HEK293 (cell line): ENCODE results near the gene AGPAT4.

Experiments used
- CTCF ChIA-PET: fragments of 350-600 bp; formaldehyde crosslinking; extraction: SDS; loops from one replicate; lab custom pipeline; 2021; ENCODE audit warnings: antibody characterized with exemption; lab: Yijun Ruan, JAX
- POLR2A ChIA-PET: fragments of 300-600 bp; formaldehyde crosslinking; extraction: SDS; loops from one replicate; lab custom pipeline; 2020; ENCODE audit warnings: antibody characterized with exemption, inconsistent platforms; lab: Yijun Ruan, JAX
- H3K27ac ChIP-seq: fragments of 200-500 bp; sonication (Bioruptor generic); 2 replicates; pipeline ENCODE4 v1.5.1; 2014; ENCODE audit warnings: low read depth, low read length, control low read depth, inconsistent platforms; ENCODE audit errors: extremely low read depth
- H3K36me3 ChIP-seq, 2 experiments: fragments of 200-500 bp in 1 of 2; sonication (Bioruptor generic) in 1 of 2; 1 replicate in 1 of 2; 2 replicates in 1 of 2; pipeline ENCODE4 v1.5.1; 2014 to 2017; ENCODE audit warnings: inconsistent platforms in 2 of 2, low read length in 2 of 2; ENCODE audit not compliant: control insufficient read depth in 2 of 2, insufficient read depth in 1 of 2
- H3K4me1 ChIP-seq: fragments of 200-500 bp; sonication (Bioruptor generic); 2 replicates; pipeline ENCODE4 v1.5.1; 2014; ENCODE audit warnings: mild to moderate bottlenecking, low read length, inconsistent platforms; ENCODE audit not compliant: control insufficient read depth, insufficient read depth
- H3K4me3 ChIP-seq: 2 replicates; pipeline ENCODE4 v1.5.1; 2011; ENCODE audit warnings: low read depth, mild to moderate bottlenecking, control low read depth, low read length, moderate library complexity
- H3K9me3 ChIP-seq: fragments of 200-500 bp; sonication (Bioruptor generic); 2 replicates; pipeline ENCODE4 v1.5.1; 2014; ENCODE audit warnings: low read depth, low read length, inconsistent platforms; ENCODE audit not compliant: control insufficient read depth, insufficient read depth
- KLF16 ChIP-seq: fragments of 450-650 bp; formaldehyde crosslinking; IDR thresholded peaks from 2 replicates; pipeline ENCODE4 v1.5.1; 2017; ENCODE audit warnings: missing biosample characterization, missing genetic modification characterization
- MEIS1 ChIP-seq: sonication (generic); formaldehyde crosslinking; IDR thresholded peaks from 2 replicates; pipeline ENCODE4 v1.8.1; 2022; ENCODE audit warnings: missing genetic modification reagents, mild to moderate bottlenecking, borderline replicate concordance
- SP7 ChIP-seq: fragments of 450-650 bp; formaldehyde crosslinking; IDR thresholded peaks from 2 replicates; pipeline ENCODE4 v1.5.1; 2016; ENCODE audit warnings: missing biosample characterization, missing genetic modification characterization
- TSHZ1 ChIP-seq: fragments of 450-650 bp; formaldehyde crosslinking; IDR thresholded peaks from 2 replicates; pipeline ENCODE4 v1.5.1; 2016; ENCODE audit warnings: missing biosample characterization, missing genetic modification characterization, borderline replicate concordance
- ZBTB44 ChIP-seq: fragments of 450-650 bp; IDR thresholded peaks from 2 replicates; pipeline ENCODE4 v1.5.1; 2018; ENCODE audit warnings: missing biosample characterization, mild to moderate bottlenecking, missing genetic modification characterization
- ZNF155 ChIP-seq: fragments of 450-650 bp; formaldehyde crosslinking; IDR thresholded peaks from 2 replicates; pipeline ENCODE4 v1.5.1; 2016; ENCODE audit warnings: missing biosample characterization, missing genetic modification characterization
- ZNF221 ChIP-seq: fragments of 450-650 bp; formaldehyde crosslinking; IDR thresholded peaks from 2 replicates; pipeline ENCODE4 v1.5.1; 2017; ENCODE audit warnings: missing biosample characterization, missing genetic modification characterization, borderline replicate concordance
- ZNF280D ChIP-seq: fragments of 450-650 bp; formaldehyde crosslinking; IDR thresholded peaks from 2 replicates; pipeline ENCODE4 v1.5.1; 2016; ENCODE audit warnings: missing biosample characterization, missing genetic modification characterization
- ZNF354C ChIP-seq: fragments of 450-650 bp; formaldehyde crosslinking; IDR thresholded peaks from 2 replicates; pipeline ENCODE4 v1.5.1; 2016; ENCODE audit warnings: missing biosample characterization, missing genetic modification characterization, low read depth, borderline replicate concordance
- ZNF37A ChIP-seq: fragments of 450-650 bp; IDR thresholded peaks from 2 replicates; pipeline ENCODE4 v1.5.1; 2018; ENCODE audit warnings: missing biosample characterization, missing genetic modification characterization
- ZNF391 ChIP-seq: fragments of 450-650 bp; formaldehyde crosslinking; IDR thresholded peaks from 2 replicates; pipeline ENCODE4 v1.5.1; 2016; ENCODE audit warnings: low read depth, missing biosample characterization, missing genetic modification characterization, borderline replicate concordance
- ZNF398 ChIP-seq: fragments of 450-650 bp; formaldehyde crosslinking; IDR thresholded peaks from 2 replicates; pipeline ENCODE4 v1.5.1; 2017; ENCODE audit warnings: missing biosample characterization, missing genetic modification characterization
- ZNF501 ChIP-seq: fragments of 450-650 bp; formaldehyde crosslinking; IDR thresholded peaks from 2 replicates; pipeline ENCODE4 v1.5.1; 2016; ENCODE audit warnings: missing biosample characterization, missing genetic modification characterization
- ZNF510 ChIP-seq: fragments of 450-650 bp; formaldehyde crosslinking; IDR thresholded peaks from 2 replicates; pipeline ENCODE4 v1.5.1; 2018; ENCODE audit warnings: mild to moderate bottlenecking, missing genetic modification characterization, missing biosample characterization; ENCODE audit not compliant: insufficient replicate concordance
- ZNF548 ChIP-seq: fragments of 450-650 bp; formaldehyde crosslinking; IDR thresholded peaks from 2 replicates; pipeline ENCODE4 v1.5.1; 2016; ENCODE audit warnings: missing biosample characterization, missing genetic modification characterization
- ZNF664 ChIP-seq: fragments of 450-650 bp; formaldehyde crosslinking; IDR thresholded peaks from 2 replicates; pipeline ENCODE4 v1.5.1; 2016; ENCODE audit warnings: missing biosample characterization, missing genetic modification characterization
- ZNF692 ChIP-seq: fragments of 450-650 bp; formaldehyde crosslinking; IDR thresholded peaks from 2 replicates; pipeline ENCODE4 v1.5.1; 2016; ENCODE audit warnings: missing biosample characterization, missing genetic modification characterization
- ZNF704 ChIP-seq: fragments of 450-650 bp; formaldehyde crosslinking; IDR thresholded peaks from 2 replicates; pipeline ENCODE4 v1.5.1; 2016; ENCODE audit warnings: missing biosample characterization, missing genetic modification characterization
- ZNF843 ChIP-seq: fragments of 450-650 bp; formaldehyde crosslinking; IDR thresholded peaks from 2 replicates; pipeline ENCODE4 v1.5.1; 2016; ENCODE audit warnings: missing biosample characterization, missing genetic modification characterization

The AGPAT4 gene

GRCh38 chr6:161305860-161306259 is 32.0 kb upstream of the AGPAT4 start:
- no peak overlapping the region for H3K27ac ChIP-seq
- H3K36me3 ChIP-seq, result no peaks in the 10 kb centered on the region
- H3K9me3 ChIP-seq, result no peaks in the 10 kb centered on the region
- TF ChIP-seq ZNF354C (tag by site-specific recombination), result no peak
- no peak for TF ChIP-seq ZNF501
- no peak for TF ChIP-seq ZNF548 (tag by site-specific recombination)
- no peak for TF ChIP-seq KLF16
- no peak for TF ChIP-seq ZNF398 (tag by site-specific recombination)
- TF ChIP-seq ZNF37A (tag by site-specific recombination), result no peak
- no peak for TF ChIP-seq ZNF280D (tag by site-specific recombination)
- TF ChIP-seq ZNF704 (tag by site-specific recombination), result no peak
- ChIA-PET POLR2A (no interaction called here), CTCF (no interaction called here)
- H3K4me1 ChIP-seq, result no peaks in the 10 kb centered on the region
- no peak overlapping the region for H3K4me3 ChIP-seq

GRCh38 chr6:161303628-161304340 is 29.9 kb upstream of the AGPAT4 start:
- Histone ChIP-seq H3K36me3 (no peaks in the 10 kb centered on the region), H3K4me1 (no peaks in the 10 kb centered on the region), H3K9me3 (no peaks in the 10 kb centered on the region), H3K4me3 (no peak overlapping the region), H3K27ac (no peak overlapping the region)
- CTCF ChIA-PET, result interaction anchor here (0.7 kb wide), 1 partner anchor 67 kb away, joined by 3 read pairs; no protein-coding TSS in a partner anchor
- POLR2A ChIA-PET, result no interaction called here
- no peak for TF ChIP-seq ZNF664
- no peak for TF ChIP-seq ZBTB44 (tag by site-specific recombination)
- TF ChIP-seq MEIS1, result no peak
- no peak for TF ChIP-seq ZNF510 (tag by site-specific recombination)
- no peak for TF ChIP-seq ZNF692
- TF ChIP-seq ZNF221 (tag by site-specific recombination), result no peak
- no peak for TF ChIP-seq SP7 (tag by site-specific recombination)
- no peak for TF ChIP-seq ZNF391
- no peak for TF ChIP-seq ZNF155 (tag by site-specific recombination)
- TF ChIP-seq TSHZ1, result no peak
- no peak for TF ChIP-seq ZNF843 (tag by site-specific recombination)
